ENCODE results near the gene SLC16A7. TPM values are rescaled to one million over a fixed set of nuclear protein-coding genes. Genes with fewer than 3 reads are reported as not detected.

The SLC16A7 gene
- total and polyA plus RNA-seq, 9 of the 15 experiments (the other 6 are each of a cell fraction or from before 2014, with no cell fraction given) = 0.18 TPM; not detected in 8

DNA sequence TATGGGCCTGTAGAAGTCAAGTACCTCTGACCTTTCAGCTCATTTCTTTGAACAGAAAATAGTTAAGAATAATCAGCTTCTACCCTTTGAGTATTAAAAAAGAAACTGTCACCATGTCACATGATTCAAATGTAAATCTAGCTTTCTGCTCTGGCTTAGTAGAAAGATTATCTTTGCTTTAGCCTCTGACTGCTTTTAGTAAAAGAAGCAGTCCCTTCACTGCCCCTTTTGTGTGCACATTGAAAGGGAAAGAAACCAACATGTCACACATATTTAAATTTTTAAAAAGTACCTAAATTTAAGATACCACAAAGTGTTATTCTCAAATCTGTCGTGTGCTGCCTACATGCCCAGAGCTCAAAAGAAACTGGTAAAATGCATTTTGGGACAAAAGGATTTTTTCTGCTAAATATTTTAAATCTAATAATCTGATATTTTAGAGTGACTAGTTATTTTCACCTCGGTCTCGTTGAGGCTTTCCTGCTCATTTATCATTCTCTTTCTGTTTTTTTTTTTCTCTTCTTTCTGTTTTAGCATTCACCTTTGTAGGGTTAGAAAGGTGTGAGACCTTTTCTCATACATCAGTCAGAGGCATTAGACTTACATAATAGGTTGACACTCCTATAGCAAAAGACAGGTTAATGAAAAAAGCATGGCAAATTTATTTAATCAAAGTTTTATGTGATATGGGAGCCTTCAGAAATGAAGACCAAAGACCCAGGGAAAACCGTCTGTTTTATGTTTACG lies 41.3 kb downstream of the SLC16A7 start:
- no peak for FAIRE-seq
- BruUV-seq (replicated peaks) = no TSS peak

More for the DNA sequence above, 41.3 kb downstream of the SLC16A7 start:
- POLR2A ChIA-PET = no interaction called here
- Histone ChIP-seq H3K4me1 (replicated peaks in 1 of 2; ENCODE audit: control insufficient read depth in 2 of 2, insufficient read depth in 2 of 2, low read length in 2 of 2) (no peaks in the 10 kb centered on the region), H4K20me1 (replicated peaks; ENCODE audit: control insufficient read depth, insufficient read depth, low read length) (no peaks in the 10 kb centered on the region), H3K9me3 (replicated peaks; ENCODE audit: control insufficient read depth, insufficient read depth, low read depth, low read length) (no peaks in the 10 kb centered on the region), H3K9me1 (ENCODE audit: control insufficient read depth, insufficient read depth, low read length) (no peaks in the 10 kb centered on the region), H3K36me3 (ENCODE audit: control insufficient read depth, insufficient read depth, low read length) (no peaks in the 10 kb centered on the region), H3K4me3 (no peak overlapping the region), H2AFZ (ENCODE audit: low read depth, low read length) (no peak overlapping the region), H3K9ac (ENCODE audit: insufficient read depth in 1 of 2, low read depth in 2 of 2, low read length in 2 of 2) (no peak overlapping the region), H3K79me2 (ENCODE audit: control insufficient read depth, insufficient read depth, low read length) (no peaks in the 10 kb centered on the region), H3K27ac (ENCODE audit: extremely low read depth, low read depth, low read length) (no peak overlapping the region), H3K27me3 (ENCODE audit: control insufficient read depth in 2 of 2, insufficient read depth in 2 of 2, low read length in 2 of 2) (no peaks in the 10 kb centered on the region), H3K4me2 (ENCODE audit: insufficient read depth, low read length) (no peak overlapping the region)
- ATAC-seq (no peak), DNase-seq (ENCODE audit: extremely low read depth in 1 of 4, low spot score in 3 of 4) (no peak)
- TF ChIP-seq TAF9B (IDR thresholded peaks at IDR 0.05; ENCODE audit: partially characterized antibody) = no peak
- no peak for TF ChIP-seq ZNF197 (CRISPR knock-in tag; IDR thresholded peaks at IDR 0.05; ENCODE audit: low read depth)
- no peak for TF ChIP-seq CHD4 (IDR thresholded peaks at IDR 0.05; ENCODE audit: insufficient read depth, insufficient replicate concordance, low read depth, low read length, poor library complexity, severe bottlenecking)
- TF ChIP-seq, protein P1, sequence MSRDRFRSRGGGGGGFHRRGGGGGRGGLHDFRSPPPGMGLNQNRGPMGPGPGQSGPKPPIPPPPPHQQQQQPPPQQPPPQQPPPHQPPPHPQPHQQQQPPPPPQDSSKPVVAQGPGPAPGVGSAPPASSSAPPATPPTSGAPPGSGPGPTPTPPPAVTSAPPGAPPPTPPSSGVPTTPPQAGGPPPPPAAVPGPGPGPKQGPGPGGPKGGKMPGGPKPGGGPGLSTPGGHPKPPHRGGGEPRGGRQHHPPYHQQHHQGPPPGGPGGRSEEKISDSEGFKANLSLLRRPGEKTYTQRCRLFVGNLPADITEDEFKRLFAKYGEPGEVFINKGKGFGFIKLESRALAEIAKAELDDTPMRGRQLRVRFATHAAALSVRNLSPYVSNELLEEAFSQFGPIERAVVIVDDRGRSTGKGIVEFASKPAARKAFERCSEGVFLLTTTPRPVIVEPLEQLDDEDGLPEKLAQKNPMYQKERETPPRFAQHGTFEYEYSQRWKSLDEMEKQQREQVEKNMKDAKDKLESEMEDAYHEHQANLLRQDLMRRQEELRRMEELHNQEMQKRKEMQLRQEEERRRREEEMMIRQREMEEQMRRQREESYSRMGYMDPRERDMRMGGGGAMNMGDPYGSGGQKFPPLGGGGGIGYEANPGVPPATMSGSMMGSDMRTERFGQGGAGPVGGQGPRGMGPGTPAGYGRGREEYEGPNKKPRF (IDR thresholded peaks at IDR 0.05; ENCODE audit: low read depth, low read length) = no peak
- TF ChIP-seq, protein P2, sequence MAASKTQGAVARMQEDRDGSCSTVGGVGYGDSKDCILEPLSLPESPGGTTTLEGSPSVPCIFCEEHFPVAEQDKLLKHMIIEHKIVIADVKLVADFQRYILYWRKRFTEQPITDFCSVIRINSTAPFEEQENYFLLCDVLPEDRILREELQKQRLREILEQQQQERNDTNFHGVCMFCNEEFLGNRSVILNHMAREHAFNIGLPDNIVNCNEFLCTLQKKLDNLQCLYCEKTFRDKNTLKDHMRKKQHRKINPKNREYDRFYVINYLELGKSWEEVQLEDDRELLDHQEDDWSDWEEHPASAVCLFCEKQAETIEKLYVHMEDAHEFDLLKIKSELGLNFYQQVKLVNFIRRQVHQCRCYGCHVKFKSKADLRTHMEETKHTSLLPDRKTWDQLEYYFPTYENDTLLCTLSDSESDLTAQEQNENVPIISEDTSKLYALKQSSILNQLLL (CRISPR knock-in tag; IDR thresholded peaks at IDR 0.05; ENCODE audit: borderline replicate concordance) = no peak
- no peak for TF ChIP-seq ZKSCAN3 (CRISPR knock-in tag; IDR thresholded peaks at IDR 0.05)
- no peak for TF ChIP-seq ZNF668 (CRISPR knock-in tag; IDR thresholded peaks at IDR 0.05)
- TF ChIP-seq KDM1A (IDR thresholded peaks at IDR 0.05) = no peak
- no peak for TF ChIP-seq SIN3A (IDR thresholded peaks at IDR 0.05; ENCODE audit: borderline replicate concordance in 2 of 2, control insufficient read depth in 1 of 2, low read depth in 2 of 2, low read length in 2 of 2)
- TF ChIP-seq, protein P3, sequence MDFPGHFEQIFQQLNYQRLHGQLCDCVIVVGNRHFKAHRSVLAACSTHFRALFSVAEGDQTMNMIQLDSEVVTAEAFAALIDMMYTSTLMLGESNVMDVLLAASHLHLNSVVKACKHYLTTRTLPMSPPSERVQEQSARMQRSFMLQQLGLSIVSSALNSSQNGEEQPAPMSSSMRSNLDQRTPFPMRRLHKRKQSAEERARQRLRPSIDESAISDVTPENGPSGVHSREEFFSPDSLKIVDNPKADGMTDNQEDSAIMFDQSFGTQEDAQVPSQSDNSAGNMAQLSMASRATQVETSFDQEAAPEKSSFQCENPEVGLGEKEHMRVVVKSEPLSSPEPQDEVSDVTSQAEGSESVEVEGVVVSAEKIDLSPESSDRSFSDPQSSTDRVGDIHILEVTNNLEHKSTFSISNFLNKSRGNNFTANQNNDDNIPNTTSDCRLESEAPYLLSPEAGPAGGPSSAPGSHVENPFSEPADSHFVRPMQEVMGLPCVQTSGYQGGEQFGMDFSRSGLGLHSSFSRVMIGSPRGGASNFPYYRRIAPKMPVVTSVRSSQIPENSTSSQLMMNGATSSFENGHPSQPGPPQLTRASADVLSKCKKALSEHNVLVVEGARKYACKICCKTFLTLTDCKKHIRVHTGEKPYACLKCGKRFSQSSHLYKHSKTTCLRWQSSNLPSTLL (IDR thresholded peaks at IDR 0.05) = no peak
- no peak for TF ChIP-seq JUN (IDR thresholded peaks at IDR 0.05; ENCODE audit: borderline replicate concordance, low read depth, low read length)
- TF ChIP-seq JUN (CRISPR knock-in tag; IDR thresholded peaks at IDR 0.05; ENCODE audit: borderline replicate concordance) = no peak
- CTCF ChIA-PET (ENCODE audit: low intra/inter-chr PET ratio) = no interaction called here
- under 1% methylated on average over 5 of the region's 5 CpGs for WGBS (ENCODE audit: insufficient coverage, low coverage, missing lambda C conversion rate)
- intact Hi-C loops (cut with micrococcal nuclease) = no loop called here
- in situ Hi-C loops (cut with MboI) = no loop called here
